Central memory CD8-positive, alpha-beta T cell (primary cell): ENCODE measurements around the gene ASB6.

ENCODE experiments used
- ATAC-seq: fragments of 150-1000 bp; cut with Tn5 transposase; replicated peaks from 2 replicates; pipeline ENCODE4 v1.10.0; 2022; ENCODE audit warnings: mild to moderate bottlenecking, moderate FRiP score, moderate number of reproducible peaks; ENCODE audit not compliant: poor library complexity, severe bottlenecking; ENCODE audit errors: extremely low read depth
- DNase-seq, 2 donors: peaks; one replicate each; pipeline ENCODE4 v3.0.0; 2021; ENCODE audit warnings: low spot score in 2 of 2
- H3K27ac Mint-ChIP-seq: one replicate; pipeline ENCODE4 v1.8.0; 2022; ENCODE audit warnings: low read depth, mild to moderate bottlenecking, moderate library complexity, mixed read lengths
- H3K27me3 Mint-ChIP-seq: one replicate; pipeline ENCODE4 v1.8.0; 2022; ENCODE audit warnings: mixed read lengths
- H3K36me3 Mint-ChIP-seq: one replicate; pipeline ENCODE4 v1.8.0; 2022; ENCODE audit warnings: mild to moderate bottlenecking, moderate library complexity, mixed read lengths; ENCODE audit not compliant: insufficient read depth
- H3K4me1 Mint-ChIP-seq: one replicate; pipeline ENCODE4 v1.8.0; 2022; ENCODE audit warnings: mixed read lengths
- H3K4me3 Mint-ChIP-seq: one replicate; pipeline ENCODE4 v1.8.0; 2022; ENCODE audit warnings: mild to moderate bottlenecking, moderate library complexity, mixed read lengths
- H3K9me3 Mint-ChIP-seq: one replicate; pipeline ENCODE4 v1.8.0; 2022; ENCODE audit warnings: mixed read lengths

Gene ASB6

DNA sequence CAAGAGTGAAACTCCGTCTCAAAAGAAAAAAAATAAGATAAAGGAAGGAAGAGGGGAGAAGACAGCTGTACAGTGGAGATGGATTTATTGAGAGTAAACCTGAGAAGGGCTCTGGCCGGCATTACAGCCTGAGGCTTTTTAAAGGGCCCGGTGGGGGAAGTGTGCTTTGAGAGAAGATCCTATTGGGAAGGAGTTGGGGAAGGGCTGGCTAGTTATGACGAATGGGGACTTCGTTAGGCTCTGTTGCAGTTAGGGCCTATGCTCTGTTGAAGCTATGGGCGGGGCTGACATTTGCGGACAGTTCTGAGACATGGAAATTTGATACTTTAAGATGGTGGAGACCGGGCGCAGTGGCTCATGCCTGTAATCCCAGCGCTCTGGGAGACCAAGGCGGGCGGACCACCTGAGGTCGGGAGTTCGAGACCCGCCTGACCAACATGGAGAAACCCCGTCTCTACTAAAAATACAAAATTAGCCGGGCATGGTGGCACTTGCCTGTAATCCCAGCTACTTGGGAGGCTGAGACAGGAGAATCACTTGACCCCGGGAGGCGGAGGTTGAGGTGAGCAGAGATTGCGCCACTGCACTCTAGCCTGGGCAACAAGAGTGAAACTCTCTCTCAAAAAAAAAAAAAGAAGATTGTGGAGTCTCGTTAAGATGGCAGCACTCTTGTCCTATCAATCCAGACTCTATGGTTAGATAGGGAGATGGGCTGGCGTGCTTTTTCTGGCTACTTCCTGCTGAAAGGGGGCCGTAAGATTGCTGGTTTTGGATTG is 54.3 kb downstream of the ASB6 start:
- Mint-ChIP-seq H3K27ac (peak overlapping the region; percentile 76), H3K4me1 (peaks cover 29% of the 10 kb centered on the region), H3K9me3 (no peaks in the 10 kb centered on the region), H3K27me3 (peaks cover 25% of the 10 kb centered on the region), H3K36me3 (peaks cover 3% of the 10 kb centered on the region), H3K4me3 (no peak overlapping the region)
- ATAC-seq, result no peak
- no peak for DNase-seq

DNA sequence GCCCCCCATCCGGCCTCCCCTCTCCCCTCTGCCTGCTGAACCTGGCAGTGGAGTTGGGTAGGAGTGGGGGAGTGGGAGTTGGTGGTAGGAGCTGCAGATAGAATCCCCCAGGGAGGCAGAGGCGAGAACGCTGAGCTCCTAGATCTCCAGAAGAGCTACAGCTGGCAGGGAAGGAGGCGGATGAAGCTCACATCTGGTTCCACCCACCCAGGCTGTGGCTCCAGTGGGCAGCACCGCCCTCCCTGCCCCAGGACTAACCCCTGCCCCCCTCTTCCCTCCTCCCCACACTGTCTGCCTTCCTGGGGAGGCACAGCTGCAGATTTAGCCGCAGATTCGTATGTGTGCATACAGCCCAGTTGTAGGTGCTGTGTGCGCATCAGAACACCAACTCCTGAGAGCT is 55.3 kb downstream of the ASB6 start:
- Mint-ChIP-seq H3K27me3 (peaks cover 25% of the 10 kb centered on the region), H3K4me3 (no peak overlapping the region), H3K27ac (peak overlapping the region; percentile 76), H3K9me3 (no peaks in the 10 kb centered on the region), H3K36me3 (peaks cover 4% of the 10 kb centered on the region), H3K4me1 (peaks cover 36% of the 10 kb centered on the region)
- no peak for DNase-seq
- ATAC-seq, result peak; percentile 47

DNA sequence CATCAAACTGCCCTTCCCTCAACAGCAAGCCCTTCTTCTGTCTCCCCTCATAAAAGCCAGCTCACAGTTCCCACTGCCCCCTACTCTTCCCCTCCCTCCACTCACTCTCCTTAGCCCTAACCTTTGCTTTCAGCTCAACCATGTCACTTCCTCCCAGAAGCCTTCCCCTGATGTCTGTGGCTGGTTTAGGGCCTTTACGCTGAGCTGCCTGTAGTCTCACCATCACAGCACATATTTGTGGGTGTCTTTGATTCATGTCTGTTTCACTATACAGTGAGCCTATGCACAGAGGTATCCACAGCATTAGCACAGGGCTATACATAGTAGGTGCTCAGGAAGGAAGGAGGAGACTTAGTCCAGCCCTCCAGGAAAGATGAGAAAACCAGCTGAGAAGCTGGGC is 55.7 kb downstream of the ASB6 start:
- peaks cover 25% of the 10 kb centered on the region for H3K27me3 Mint-ChIP-seq
- peaks cover 4% of the 10 kb centered on the region for H3K36me3 Mint-ChIP-seq
- H3K4me3 Mint-ChIP-seq, result no peak overlapping the region
- DNase-seq, result no peak
- H3K27ac Mint-ChIP-seq, result no peak overlapping the region
- H3K4me1 Mint-ChIP-seq, result peaks cover 36% of the 10 kb centered on the region
- no peak for ATAC-seq
- H3K9me3 Mint-ChIP-seq, result no peaks in the 10 kb centered on the region

DNA sequence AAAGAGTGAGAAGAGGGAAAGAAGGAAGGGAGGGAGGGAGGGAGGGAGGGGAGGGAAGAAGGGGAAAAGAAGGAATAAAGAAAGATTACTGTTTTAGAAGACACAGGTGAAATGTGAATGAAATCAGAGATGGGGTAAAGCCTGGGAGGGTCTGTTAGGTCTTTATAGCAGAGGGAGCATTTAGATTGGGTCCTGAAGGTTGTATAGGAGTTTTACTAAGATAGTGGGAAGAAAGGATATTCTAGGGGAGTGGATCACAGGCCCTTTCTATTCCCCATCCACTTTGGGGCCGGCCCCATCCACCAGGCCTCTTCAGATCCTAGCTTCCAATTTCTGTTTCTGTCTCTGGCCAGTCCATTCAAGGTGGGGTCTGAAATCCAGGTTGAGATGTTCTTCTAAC is 56.6 kb downstream of the ASB6 start:
- Mint-ChIP-seq H3K4me3 (no peak overlapping the region), H3K4me1 (peaks cover 40% of the 10 kb centered on the region), H3K27me3 (peaks cover 18% of the 10 kb centered on the region), H3K27ac (no peak overlapping the region), H3K9me3 (no peaks in the 10 kb centered on the region), H3K36me3 (peaks cover 4% of the 10 kb centered on the region)
- ATAC-seq (no peak), DNase-seq (no peak)
